Panc1 (cell line): Measurements from ENCODE around the gene PIWIL4.

Experiments used
- CTCF ChIP-seq: fragments of 450-650 bp; IDR thresholded peaks from 2 replicates; pipeline ENCODE4 v1.5.1; 2017; ENCODE audit warnings: mild to moderate bottlenecking
- POLR2AphosphoS5 ChIP-seq: IDR thresholded peaks from 2 replicates; pipeline ENCODE4 v1.6.1; 2012; ENCODE audit warnings: mild to moderate bottlenecking, low read depth, low read length, moderate library complexity
- TCF7L2 ChIP-seq: IDR thresholded peaks from 2 replicates; pipeline ENCODE4 v1.6.1; 2011; ENCODE audit warnings: mild to moderate bottlenecking, low read depth, low read length, inconsistent platforms
- TF ChIP-seq, protein P1 (sequence below), 2 experiments: IDR thresholded peaks; 2 replicates each; pipeline ENCODE4 v1.6.1; 2011 to 2012; ENCODE audit warnings: low read depth in 2 of 2, control low read depth in 1 of 2, low read length in 1 of 2, mild to moderate bottlenecking in 1 of 2, moderate library complexity in 1 of 2; ENCODE audit not compliant: insufficient read depth in 1 of 2

DNA sequence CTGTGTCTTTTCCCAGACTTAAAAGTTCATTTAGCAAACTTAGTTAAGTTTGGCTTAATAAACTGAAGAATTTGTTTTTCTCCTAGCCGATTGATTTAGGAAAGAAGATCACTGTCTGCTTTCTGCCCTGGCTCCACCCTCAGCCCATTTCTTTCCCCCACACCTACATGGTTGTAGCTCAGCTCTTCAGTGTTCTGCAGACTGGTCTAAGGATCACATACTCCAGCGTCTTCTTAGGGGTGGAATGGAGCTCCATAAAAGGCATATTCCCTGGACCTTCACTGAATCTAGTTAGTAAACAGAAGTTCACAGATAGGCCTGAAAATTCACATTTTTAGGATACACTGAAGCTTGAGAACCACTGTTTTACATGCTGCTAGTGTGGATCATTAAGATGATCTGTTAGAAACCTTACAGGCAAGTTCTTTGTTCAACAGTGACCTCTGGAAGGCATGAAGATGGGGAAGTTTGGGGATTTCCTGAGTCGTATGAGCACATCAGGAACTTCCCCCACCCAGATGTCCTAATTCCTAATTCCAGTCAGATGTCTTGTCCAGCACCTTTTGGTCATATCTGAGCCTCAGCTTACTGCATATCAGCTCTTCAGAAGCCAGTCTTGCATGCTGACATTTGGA, 16.8 kb downstream of the PIWIL4 start:
- no peak for TF ChIP-seq CTCF
- TF ChIP-seq, protein P1, sequence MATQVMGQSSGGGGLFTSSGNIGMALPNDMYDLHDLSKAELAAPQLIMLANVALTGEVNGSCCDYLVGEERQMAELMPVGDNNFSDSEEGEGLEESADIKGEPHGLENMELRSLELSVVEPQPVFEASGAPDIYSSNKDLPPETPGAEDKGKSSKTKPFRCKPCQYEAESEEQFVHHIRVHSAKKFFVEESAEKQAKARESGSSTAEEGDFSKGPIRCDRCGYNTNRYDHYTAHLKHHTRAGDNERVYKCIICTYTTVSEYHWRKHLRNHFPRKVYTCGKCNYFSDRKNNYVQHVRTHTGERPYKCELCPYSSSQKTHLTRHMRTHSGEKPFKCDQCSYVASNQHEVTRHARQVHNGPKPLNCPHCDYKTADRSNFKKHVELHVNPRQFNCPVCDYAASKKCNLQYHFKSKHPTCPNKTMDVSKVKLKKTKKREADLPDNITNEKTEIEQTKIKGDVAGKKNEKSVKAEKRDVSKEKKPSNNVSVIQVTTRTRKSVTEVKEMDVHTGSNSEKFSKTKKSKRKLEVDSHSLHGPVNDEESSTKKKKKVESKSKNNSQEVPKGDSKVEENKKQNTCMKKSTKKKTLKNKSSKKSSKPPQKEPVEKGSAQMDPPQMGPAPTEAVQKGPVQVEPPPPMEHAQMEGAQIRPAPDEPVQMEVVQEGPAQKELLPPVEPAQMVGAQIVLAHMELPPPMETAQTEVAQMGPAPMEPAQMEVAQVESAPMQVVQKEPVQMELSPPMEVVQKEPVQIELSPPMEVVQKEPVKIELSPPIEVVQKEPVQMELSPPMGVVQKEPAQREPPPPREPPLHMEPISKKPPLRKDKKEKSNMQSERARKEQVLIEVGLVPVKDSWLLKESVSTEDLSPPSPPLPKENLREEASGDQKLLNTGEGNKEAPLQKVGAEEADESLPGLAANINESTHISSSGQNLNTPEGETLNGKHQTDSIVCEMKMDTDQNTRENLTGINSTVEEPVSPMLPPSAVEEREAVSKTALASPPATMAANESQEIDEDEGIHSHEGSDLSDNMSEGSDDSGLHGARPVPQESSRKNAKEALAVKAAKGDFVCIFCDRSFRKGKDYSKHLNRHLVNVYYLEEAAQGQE (IDR thresholded peaks at IDR 0.05; ENCODE audit: insufficient read depth in 1 of 2, low read depth in 2 of 2, low read length in 1 of 2) = no peak
- no peak for TF ChIP-seq POLR2AphosphoS5
- TF ChIP-seq TCF7L2 = no peak
